ENCODE results near the gene CARD8.

The CARD8 gene

GRCh38 chr19:48176226-48176625, 79.5 kb downstream of the CARD8 start:
- DNase-seq (ENCODE audit: insufficient read length, low spot score): no peak
- FAIRE-seq: no peak

- no peak for FAIRE-seq
These were observed 80.1 kb downstream of the CARD8 start for GRCh38 chr19:48175578-48175977.

GRCh38 chr19:48174445-48175030, 81.2 kb downstream of the CARD8 start:
- DNase-seq (ENCODE audit: insufficient read length, low spot score) (no peak), FAIRE-seq (no peak)

More at GRCh38 chr19:48175578-48175977, 80.1 kb downstream of the CARD8 start:
- no peak for DNase-seq (ENCODE audit: insufficient read length, low spot score)

- FAIRE-seq: no peak
- no peak for DNase-seq (ENCODE audit: insufficient read length, low spot score)
These were observed 84.0 kb downstream of the CARD8 start for GRCh38 chr19:48171710-48172109.

GRCh38 chr19:48170817-48171347, 84.8 kb downstream of the CARD8 start:
- DNase-seq (ENCODE audit: insufficient read length, low spot score) (no peak), FAIRE-seq (peak; percentile 9)

GRCh38 chr19:48169939-48170803, 85.5 kb downstream of the CARD8 start, which contains the start of the genes LIG1 and ZSWIM9:
LIG1 (minus strand) TSS chr19:48170344; CDS start chr19:48165566, 4,778 bp downstream.
ZSWIM9 (plus strand) TSS chr19:48170680; CDS start chr19:48171803, 1,123 bp downstream.
- DNase-seq (ENCODE audit: insufficient read length, low spot score) (peak; percentile 95), FAIRE-seq (peak; percentile 98)

- DNase-seq (ENCODE audit: insufficient read length, low spot score) (peak; percentile 67), FAIRE-seq (no peak)
These were observed 86.2 kb downstream of the CARD8 start for GRCh38 chr19:48169578-48169938.

GRCh38 chr19:48168689-48169088, 87.0 kb downstream of the CARD8 start:
- DNase-seq (ENCODE audit: insufficient read length, low spot score) (no peak), FAIRE-seq (no peak)

GRCh38 chr19:48158210-48158790, 97.4 kb downstream of the CARD8 start:
- FAIRE-seq (no peak), DNase-seq (ENCODE audit: insufficient read length, low spot score) (no peak)

Data from HTR-8/SVneo (cell line).